GM18511 (cell line): ENCODE measurements around the gene ARAP3.
A peak's percentile ranks its signal among the peaks of the same experiment; 100 is the strongest.
"Not testable (repeated sequence)": the region's sequence is repeated elsewhere in the genome, so short reads cannot be mapped to it uniquely, and the experiment has no call there.

Source experiments
- ATAC-seq: cut with Tn5 transposase; IDR thresholded peaks from one replicate; pipeline ENCODE4 v1.9.1; 2021; ENCODE audit warnings: mild to moderate bottlenecking, moderate library complexity; ENCODE audit not compliant: unreplicated experiment

The ARAP3 gene

GRCh38 chr5:141681695-141682641 is at the start of gene ARAP3:
TSS of gene ARAP3 (minus strand) at chr5:141682230. CDS start at chr5:141680486, 1,744 bp downstream.
- ATAC-seq = peak; percentile 57

- no peak for ATAC-seq
Measured at GRCh38 chr5:141729387-141730006, 47.5 kb upstream of the ARAP3 start.

- no peak for ATAC-seq
Measured at GRCh38 chr5:141725891-141726290, 43.9 kb upstream of the ARAP3 start.

- not testable (repeated sequence) for ATAC-seq
Measured at GRCh38 chr5:141725174-141725573, 43.1 kb upstream of the ARAP3 start.

GRCh38 chr5:141722266-141722665 is 40.2 kb upstream of the ARAP3 start:
- ATAC-seq = no peak

- ATAC-seq = no peak
Measured at GRCh38 chr5:141717043-141717442, 35.0 kb upstream of the ARAP3 start.

GRCh38 chr5:141716468-141716867 is 34.4 kb upstream of the ARAP3 start:
- ATAC-seq = no peak

- no peak for ATAC-seq
Measured at GRCh38 chr5:141716009-141716408, 34.0 kb upstream of the ARAP3 start.

- ATAC-seq = no peak
Measured at GRCh38 chr5:141715346-141715905, 33.4 kb upstream of the ARAP3 start.

- no peak for ATAC-seq
Measured at GRCh38 chr5:141714542-141715310, 32.7 kb upstream of the ARAP3 start.

GRCh38 chr5:141713616-141714309 is 31.7 kb upstream of the ARAP3 start:
- ATAC-seq = no peak

- no peak for ATAC-seq
Measured at GRCh38 chr5:141711687-141712086, 29.7 kb upstream of the ARAP3 start.

GRCh38 chr5:141709699-141710267 is 27.8 kb upstream of the ARAP3 start:
- ATAC-seq = no peak

GRCh38 chr5:141708016-141708415 is 26.0 kb upstream of the ARAP3 start:
- ATAC-seq = no peak

- no peak for ATAC-seq
Measured at GRCh38 chr5:141707510-141707909, 25.5 kb upstream of the ARAP3 start.

GRCh38 chr5:141706121-141706520 is 24.1 kb upstream of the ARAP3 start:
- ATAC-seq = no peak

- ATAC-seq = no peak
Measured at GRCh38 chr5:141705469-141705868, 23.4 kb upstream of the ARAP3 start.

- ATAC-seq = no peak
Measured at GRCh38 chr5:141704782-141705297, 22.8 kb upstream of the ARAP3 start.

GRCh38 chr5:141703133-141703561 is 21.1 kb upstream of the ARAP3 start:
- no peak for ATAC-seq
